ENCODE measurements around the gene PTP4A1. TPM values are rescaled to one million over a fixed set of nuclear protein-coding genes. Genes with fewer than 3 reads are reported as not detected.
"Not testable (repeated sequence)": the region's sequence is repeated elsewhere in the genome, so short reads cannot be mapped to it uniquely, and the experiment has no call there.

PTP4A1 gene
- total RNA-seq, 1 experiment from 2014 or later = 80.1 TPM

GRCh38 chr6:63584125-63584514 lies 11.8 kb downstream of the PTP4A1 start:
- Histone ChIP-seq H3K4me1 (ENCODE audit: insufficient read depth, low read length, poor library complexity, severe bottlenecking) (no peaks in the 10 kb centered on the region), H3K4me3 (ENCODE audit: low read depth, low read length, poor library complexity, severe bottlenecking) (no peak overlapping the region), H3K27ac (ENCODE audit: low read depth, low read length, poor library complexity, severe bottlenecking) (no peak overlapping the region), H3K9me3 (ENCODE audit: low read depth, low read length, poor library complexity, severe bottlenecking) (no peaks in the 10 kb centered on the region), H3K36me3 (ENCODE audit: insufficient read depth, low read length, poor library complexity, severe bottlenecking) (peaks cover 42% of the 10 kb centered on the region), H3K27me3 (replicated peaks; ENCODE audit: insufficient read depth, low read depth, low read length, poor library complexity) (no peaks in the 10 kb centered on the region)
- no peak for DNase-seq (ENCODE audit: low spot score)
- CTCF ChIA-PET = no interaction called here
- POLR2A ChIA-PET (ENCODE audit: low non-redundant PET) = no interaction called here
- intact Hi-C loops (cut with micrococcal nuclease; ENCODE audit: unreplicated experiment) = no loop called here
- BruUV-seq (replicated peaks) = no TSS peak
- TF ChIP-seq CTCF (conservative IDR thresholded peaks at IDR 0.05; ENCODE audit: low read depth, low read length) (no peak), EZH2 (IDR thresholded peaks at IDR 0.05; ENCODE audit: borderline replicate concordance, low read depth, low read length, poor library complexity, severe bottlenecking) (no peak)

GRCh38 chr6:63584566-63584965 lies 12.3 kb downstream of the PTP4A1 start:
- Histone ChIP-seq H3K27me3 (replicated peaks; ENCODE audit: insufficient read depth, low read depth, low read length, poor library complexity) (no peaks in the 10 kb centered on the region), H3K36me3 (ENCODE audit: insufficient read depth, low read length, poor library complexity, severe bottlenecking) (peaks cover 37% of the 10 kb centered on the region), H3K4me3 (ENCODE audit: low read depth, low read length, poor library complexity, severe bottlenecking) (no peak overlapping the region), H3K9me3 (ENCODE audit: low read depth, low read length, poor library complexity, severe bottlenecking) (no peaks in the 10 kb centered on the region), H3K27ac (ENCODE audit: low read depth, low read length, poor library complexity, severe bottlenecking) (no peak overlapping the region), H3K4me1 (ENCODE audit: insufficient read depth, low read length, poor library complexity, severe bottlenecking) (no peaks in the 10 kb centered on the region)
- ChIA-PET POLR2A (ENCODE audit: low non-redundant PET) (no interaction called here), CTCF (no interaction called here)
- no peak for DNase-seq (ENCODE audit: low spot score)
- TF ChIP-seq CTCF (conservative IDR thresholded peaks at IDR 0.05; ENCODE audit: low read depth, low read length) (no peak), EZH2 (IDR thresholded peaks at IDR 0.05; ENCODE audit: borderline replicate concordance, low read depth, low read length, poor library complexity, severe bottlenecking) (no peak)
- intact Hi-C loops (cut with micrococcal nuclease; ENCODE audit: unreplicated experiment) = no loop called here
- BruUV-seq (replicated peaks) = no TSS peak

- POLR2A ChIA-PET (ENCODE audit: low non-redundant PET); H3K27ac ChIP-seq (ENCODE audit: low read depth, low read length, poor library complexity, severe bottlenecking); H3K27me3 ChIP-seq (replicated peaks; ENCODE audit: insufficient read depth, low read depth, low read length, poor library complexity); H3K9me3 ChIP-seq (ENCODE audit: low read depth, low read length, poor library complexity, severe bottlenecking); BruUV-seq (replicated peaks); intact Hi-C loops (cut with micrococcal nuclease; ENCODE audit: unreplicated experiment); H3K4me1 ChIP-seq (ENCODE audit: insufficient read depth, low read length, poor library complexity, severe bottlenecking); DNase-seq (ENCODE audit: low spot score); CTCF ChIA-PET; H3K4me3 ChIP-seq (ENCODE audit: low read depth, low read length, poor library complexity, severe bottlenecking): not testable (repeated sequence)
- peaks cover 27% of the 10 kb centered on the region for H3K36me3 ChIP-seq (ENCODE audit: insufficient read depth, low read length, poor library complexity, severe bottlenecking)
Measured at GRCh38 chr6:63585652-63586051, 13.4 kb downstream of the PTP4A1 start.

- ChIA-PET POLR2A (ENCODE audit: low non-redundant PET) (no interaction called here), CTCF (no interaction called here)
- no peak for DNase-seq (ENCODE audit: low spot score)
Measured at GRCh38 chr6:63589952-63590411, 17.7 kb downstream of the PTP4A1 start.

More at GRCh38 chr6:63589952-63590411, 17.7 kb downstream of the PTP4A1 start:
- Histone ChIP-seq H3K27me3 (replicated peaks; ENCODE audit: insufficient read depth, low read depth, low read length, poor library complexity) (no peaks in the 10 kb centered on the region), H3K27ac (ENCODE audit: low read depth, low read length, poor library complexity, severe bottlenecking) (no peak overlapping the region), H3K36me3 (ENCODE audit: insufficient read depth, low read length, poor library complexity, severe bottlenecking) (no peaks in the 10 kb centered on the region), H3K4me3 (ENCODE audit: low read depth, low read length, poor library complexity, severe bottlenecking) (no peak overlapping the region), H3K4me1 (ENCODE audit: insufficient read depth, low read length, poor library complexity, severe bottlenecking) (no peaks in the 10 kb centered on the region), H3K9me3 (ENCODE audit: low read depth, low read length, poor library complexity, severe bottlenecking) (no peaks in the 10 kb centered on the region)
- TF ChIP-seq CTCF (conservative IDR thresholded peaks at IDR 0.05; ENCODE audit: low read depth, low read length) = no peak
- TF ChIP-seq EZH2 (IDR thresholded peaks at IDR 0.05; ENCODE audit: borderline replicate concordance, low read depth, low read length, poor library complexity, severe bottlenecking) = no peak
- BruUV-seq (replicated peaks) = no TSS peak
- intact Hi-C loops (cut with micrococcal nuclease; ENCODE audit: unreplicated experiment) = no loop called here

Data from A673 (cell line).